Peyer's patch (tissue), 4 donors: ENCODE data around the gene PTTG1IP. TPM values are rescaled to one million over a fixed set of nuclear protein-coding genes. Genes with fewer than 3 reads are reported as not detected.

Source experiments
- DNase-seq, 3 donors: peaks; one replicate each; pipeline ENCODE4 v3.0.0-alpha.2; 2017 to 2019
- H3K27ac ChIP-seq, 4 donors: fragments of 200-600 bp; sonication (generic); one replicate each; pipeline ENCODE4 v1.5.1; 2016 to 2019
- H3K27me3 ChIP-seq, 2 donors: fragments of 200-600 bp; sonication (generic); one replicate each; pipeline ENCODE4 v1.5.1; 2019
- H3K36me3 ChIP-seq, 3 donors: fragments of 200-600 bp; sonication (generic); one replicate each; pipeline ENCODE4 v1.5.1; 2016 to 2019
- H3K4me1 ChIP-seq, 4 donors: fragments of 200-600 bp; sonication (generic); one replicate each; pipeline ENCODE4 v1.5.1; 2016 to 2019
- H3K4me3 ChIP-seq, 4 donors: fragments of 200-600 bp; sonication (generic); 1 replicate in 3 of 4; 2 replicates in 1 of 4; pipeline ENCODE4 v1.5.1; 2016 to 2019; ENCODE audit warnings: mild to moderate bottlenecking in 1 of 4
- H3K9me3 ChIP-seq, 4 donors: fragments of 200-600 bp; sonication (generic); one replicate each; pipeline ENCODE4 v1.5.1; 2016 to 2019; ENCODE audit warnings: mild to moderate bottlenecking in 1 of 4
- POLR2A ChIP-seq, 2 donors: fragments of 450-650 bp; IDR thresholded peaks; one replicate each; pipeline ENCODE4 v1.5.1; 2017; ENCODE audit warnings: antibody characterized with exemption in 2 of 2, mild to moderate bottlenecking in 2 of 2, moderate library complexity in 2 of 2
- total RNA-seq, 4 donors: library from RNA; depleted of rRNA; stranded (reverse); fragments of >200 nt; gene quantifications; one replicate each; pipeline ENCODE4 v1.1.0, GENCODE V29; 2016
- TF ChIP-seq, protein P1 (sequence below), 6 experiments: fragments of 450-650 bp in 4 of 6; fragments of 200-600 bp in 2 of 6; sonication (generic) in 1 of 6; IDR thresholded peaks; one replicate each; pipeline ENCODE4 v1.5.1; 2017 to 2019; ENCODE audit warnings: antibody characterized with exemption in 6 of 6, mild to moderate bottlenecking in 3 of 6, moderate library complexity in 1 of 6

Gene PTTG1IP
- total RNA-seq, 4 donors from 2014 or later, result 69.3 to 495 (median 390) TPM

DNA sequence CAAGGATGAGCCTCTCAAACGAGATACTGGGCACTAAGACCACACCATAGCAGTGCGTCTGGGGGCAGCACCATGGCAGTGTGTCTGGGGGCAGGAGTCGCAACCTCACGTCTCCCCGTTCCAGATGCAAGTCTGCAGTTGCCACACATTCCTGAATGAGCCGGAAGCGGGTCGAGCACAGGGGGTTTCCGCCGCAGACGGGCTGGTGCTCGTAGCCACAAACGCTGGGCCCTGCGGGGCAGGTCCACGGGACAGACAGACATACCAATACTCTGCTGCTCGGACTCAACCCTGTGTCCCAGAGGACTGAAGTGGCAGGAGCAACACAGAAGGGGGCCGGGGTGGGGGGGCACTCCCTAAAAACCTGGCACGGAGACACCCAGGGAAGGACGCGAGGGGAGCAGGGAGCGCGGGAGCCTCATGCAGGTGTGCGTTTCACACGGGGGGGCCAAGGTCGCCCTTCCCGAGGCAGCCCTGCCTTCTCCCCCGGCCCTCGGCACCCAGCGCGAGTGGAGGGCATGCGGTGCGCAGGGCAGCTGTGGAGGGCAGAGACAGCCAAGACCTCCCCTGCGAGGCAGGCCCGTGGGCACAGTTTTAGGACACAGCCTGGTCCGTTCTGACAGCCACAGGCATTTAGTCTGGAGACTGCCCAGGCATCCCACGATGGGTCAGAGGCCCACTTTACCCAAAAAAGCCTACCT lies 24.5 kb downstream of the PTTG1IP start:
- Histone ChIP-seq H3K4me3 (peak overlapping the region in 1 of 4 donors; percentile 6), H3K27me3 (no peaks in the 10 kb centered on the region), H3K36me3 (peaks cover 0 to 52% (median 0%) of the 10 kb centered on the region in 3 donors), H3K9me3 (no peaks in the 10 kb centered on the region), H3K4me1 (peaks cover 8 to 63% (median 13%) of the 10 kb centered on the region in 4 donors), H3K27ac (peak overlapping the region in 3 of 4 donors; percentile 34 to 85 (median 65))
- DNase-seq, result peak in 2 of 3 donors; percentile 42 to 49
- TF ChIP-seq, protein P1, sequence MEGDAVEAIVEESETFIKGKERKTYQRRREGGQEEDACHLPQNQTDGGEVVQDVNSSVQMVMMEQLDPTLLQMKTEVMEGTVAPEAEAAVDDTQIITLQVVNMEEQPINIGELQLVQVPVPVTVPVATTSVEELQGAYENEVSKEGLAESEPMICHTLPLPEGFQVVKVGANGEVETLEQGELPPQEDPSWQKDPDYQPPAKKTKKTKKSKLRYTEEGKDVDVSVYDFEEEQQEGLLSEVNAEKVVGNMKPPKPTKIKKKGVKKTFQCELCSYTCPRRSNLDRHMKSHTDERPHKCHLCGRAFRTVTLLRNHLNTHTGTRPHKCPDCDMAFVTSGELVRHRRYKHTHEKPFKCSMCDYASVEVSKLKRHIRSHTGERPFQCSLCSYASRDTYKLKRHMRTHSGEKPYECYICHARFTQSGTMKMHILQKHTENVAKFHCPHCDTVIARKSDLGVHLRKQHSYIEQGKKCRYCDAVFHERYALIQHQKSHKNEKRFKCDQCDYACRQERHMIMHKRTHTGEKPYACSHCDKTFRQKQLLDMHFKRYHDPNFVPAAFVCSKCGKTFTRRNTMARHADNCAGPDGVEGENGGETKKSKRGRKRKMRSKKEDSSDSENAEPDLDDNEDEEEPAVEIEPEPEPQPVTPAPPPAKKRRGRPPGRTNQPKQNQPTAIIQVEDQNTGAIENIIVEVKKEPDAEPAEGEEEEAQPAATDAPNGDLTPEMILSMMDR (IDR thresholded peaks at IDR 0.05), result no peak
- no peak for TF ChIP-seq POLR2A (IDR thresholded peaks at IDR 0.05)

DNA sequence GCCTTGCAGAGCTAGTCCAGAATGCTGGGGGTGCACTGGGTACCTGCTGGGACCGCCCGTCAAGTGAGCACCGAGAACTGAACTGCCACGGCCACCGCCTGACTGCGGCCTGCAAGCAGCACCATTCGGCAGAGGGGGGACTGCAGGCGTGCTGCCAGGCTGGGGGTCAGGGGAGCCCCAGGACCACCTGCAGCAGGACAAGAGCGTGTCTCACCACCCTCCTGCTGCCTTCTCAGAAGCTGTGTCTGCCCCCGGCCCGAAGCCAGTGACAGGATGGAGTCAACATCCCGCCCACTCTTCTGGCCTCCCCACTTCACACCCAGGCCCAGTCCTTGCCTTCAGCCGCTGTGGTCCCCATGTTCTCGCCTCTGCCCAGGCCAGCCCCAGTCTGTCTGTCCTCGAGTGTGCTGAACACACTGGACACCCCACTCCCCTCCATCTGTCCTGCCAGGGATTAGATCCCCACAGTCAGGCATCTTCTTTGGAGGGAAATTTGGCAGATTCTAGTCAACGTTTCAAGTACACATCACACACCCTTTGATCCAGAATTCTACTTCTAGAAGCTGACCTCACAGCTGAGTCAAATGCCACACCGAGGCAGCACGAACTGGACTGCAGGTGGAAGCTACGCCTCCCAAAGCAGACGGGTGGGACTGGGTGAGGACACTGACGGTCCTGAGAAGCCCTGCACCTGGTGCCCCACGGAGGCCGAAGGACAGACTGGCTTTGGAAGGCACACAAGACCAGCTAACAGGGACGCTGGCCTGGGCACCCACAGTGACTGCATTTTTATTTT lies 26.0 kb downstream of the PTTG1IP start:
- Histone ChIP-seq H3K4me3 (no peak overlapping the region), H3K9me3 (no peaks in the 10 kb centered on the region), H3K27me3 (no peaks in the 10 kb centered on the region), H3K27ac (no peak overlapping the region), H3K4me1 (peaks cover 8 to 52% (median 13%) of the 10 kb centered on the region in 4 donors), H3K36me3 (peaks cover 0 to 41% (median 0%) of the 10 kb centered on the region in 3 donors)
- peak in 2 of 3 donors; percentile 44 to 48 for DNase-seq
- TF ChIP-seq, protein P1 (IDR thresholded peaks at IDR 0.05), result no peak
- TF ChIP-seq POLR2A (IDR thresholded peaks at IDR 0.05), result no peak

DNA sequence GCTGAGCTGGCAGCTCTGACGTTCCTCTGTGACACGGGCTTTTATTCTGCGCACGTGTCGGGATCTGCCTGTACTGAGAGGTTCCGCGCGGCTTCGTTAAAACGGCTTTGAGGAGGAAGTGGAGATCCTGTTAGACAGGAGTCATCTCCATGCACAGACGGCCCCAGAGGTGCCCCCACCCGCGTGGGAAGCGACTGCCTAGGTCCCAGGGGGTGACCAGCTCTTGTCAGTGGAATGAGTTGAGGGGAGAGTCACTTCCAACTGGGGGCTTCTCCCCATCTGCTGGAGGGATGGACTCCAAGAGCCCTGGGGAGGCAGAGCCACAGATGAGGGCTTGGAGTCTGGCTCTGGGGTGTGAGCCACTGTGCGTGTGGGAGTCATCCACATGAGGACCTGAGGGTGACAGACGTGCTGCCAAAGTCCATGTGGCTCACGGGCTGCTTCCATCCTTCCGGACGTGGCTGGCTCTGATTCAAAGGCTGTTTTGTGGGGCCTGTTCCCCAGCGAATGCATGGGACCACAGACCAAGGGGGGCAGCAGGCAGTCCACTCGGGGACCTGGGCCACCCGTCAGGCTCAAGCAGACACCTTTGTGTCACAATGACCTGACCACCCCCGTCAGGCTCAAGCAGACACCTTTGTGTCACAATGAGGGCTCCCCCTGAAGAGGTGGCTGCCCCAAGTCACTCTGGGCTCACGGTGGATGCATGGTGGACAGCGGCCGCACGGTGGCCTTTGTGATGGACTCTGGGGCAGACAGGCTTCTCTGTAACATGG lies 26.8 kb downstream of the PTTG1IP start:
- Histone ChIP-seq H3K27ac (peak overlapping the region in 1 of 4 donors; percentile 55), H3K4me3 (no peak overlapping the region)

DNA sequence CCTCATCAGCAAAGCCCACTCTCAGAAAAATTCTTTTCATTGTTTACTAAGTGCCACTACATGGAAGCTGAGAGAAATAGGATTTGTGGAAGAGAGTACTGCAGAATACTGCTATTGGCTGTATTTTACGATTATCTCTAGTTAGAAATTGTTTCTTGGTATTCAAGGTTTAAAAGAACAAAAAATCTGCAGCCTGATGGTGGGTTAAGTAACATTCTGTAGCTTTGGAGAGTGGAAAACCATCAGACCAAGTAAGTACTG lies 27.3 kb downstream of the PTTG1IP start:
- TF ChIP-seq, protein P1 (IDR thresholded peaks at IDR 0.05), result no peak
- TF ChIP-seq POLR2A (IDR thresholded peaks at IDR 0.05), result no peak
- Histone ChIP-seq H3K27me3 (no peaks in the 10 kb centered on the region), H3K4me1 (peaks cover 8 to 48% (median 13%) of the 10 kb centered on the region in 4 donors), H3K4me3 (peak overlapping the region in 3 of 4 donors; percentile 40 to 45 (median 41)), H3K9me3 (no peaks in the 10 kb centered on the region), H3K27ac (peak overlapping the region in 2 of 4 donors; percentile 55 to 57), H3K36me3 (peaks cover 0 to 27% (median 0%) of the 10 kb centered on the region in 3 donors)
- DNase-seq, result no peak

More for the DNA sequence above, 26.8 kb downstream of the PTTG1IP start:
- TF ChIP-seq, protein P1 (IDR thresholded peaks at IDR 0.05), result no peak
- TF ChIP-seq POLR2A (IDR thresholded peaks at IDR 0.05), result no peak
- H3K36me3 ChIP-seq, result peaks cover 0 to 33% (median 0%) of the 10 kb centered on the region in 3 donors
- DNase-seq, result peak; percentile 45 to 85 (median 75)
- peaks cover 8 to 52% (median 13%) of the 10 kb centered on the region in 4 donors for H3K4me1 ChIP-seq
- H3K9me3 ChIP-seq, result no peaks in the 10 kb centered on the region
- no peaks in the 10 kb centered on the region for H3K27me3 ChIP-seq
